HK-2 (cell line): Measurements from ENCODE around the gene CAV3.
A peak's percentile ranks its signal among the peaks of the same experiment; 100 is the strongest.
"Not testable (repeated sequence)": the region's sequence is repeated elsewhere in the genome, so short reads cannot be mapped to it uniquely, and the experiment has no call there.

Source experiments
- DNase-seq: peaks from one replicate; pipeline ENCODE4 v3.0.0-alpha.2; 2018; ENCODE audit not compliant: unreplicated experiment

The CAV3 gene

GRCh38 chr3:8733332-8734094, at the start of gene CAV3:
TSS of gene CAV3 (plus strand) at chr3:8733802. CDS start at chr3:8733877, 75 bp downstream.
- DNase-seq = no peak

- not testable (repeated sequence) for DNase-seq
Measured at GRCh38 chr3:8684992-8685391, 48.6 kb upstream of the CAV3 start.

- DNase-seq = not testable (repeated sequence)
Measured at GRCh38 chr3:8691295-8691694, 42.3 kb upstream of the CAV3 start.

- no peak for DNase-seq
Measured at GRCh38 chr3:8702560-8702959, 31.0 kb upstream of the CAV3 start.

GRCh38 chr3:8705575-8705974, 28.0 kb upstream of the CAV3 start:
- DNase-seq = no peak

- no peak for DNase-seq
Measured at GRCh38 chr3:8709287-8709686, 24.3 kb upstream of the CAV3 start.

GRCh38 chr3:8709801-8710507, 23.6 kb upstream of the CAV3 start:
- DNase-seq = no peak

GRCh38 chr3:8712045-8712907, 21.3 kb upstream of the CAV3 start:
- DNase-seq = no peak

GRCh38 chr3:8712908-8713255, 20.7 kb upstream of the CAV3 start:
- DNase-seq = no peak

GRCh38 chr3:8713901-8714759, 19.5 kb upstream of the CAV3 start:
- DNase-seq = peak; percentile 10

- not testable (repeated sequence) for DNase-seq
Measured at GRCh38 chr3:8715757-8716156, 17.8 kb upstream of the CAV3 start.

GRCh38 chr3:8722808-8723207, 10.8 kb upstream of the CAV3 start:
- DNase-seq = no peak

GRCh38 chr3:8723612-8724011, 10.0 kb upstream of the CAV3 start:
- DNase-seq = no peak

GRCh38 chr3:8724108-8724752, 9.4 kb upstream of the CAV3 start:
- DNase-seq = no peak

- no peak for DNase-seq
Measured at GRCh38 chr3:8727605-8728512, 5.7 kb upstream of the CAV3 start.

- no peak for DNase-seq
Measured at GRCh38 chr3:8729479-8729878, 4.1 kb upstream of the CAV3 start.

GRCh38 chr3:8730656-8731055, 2.9 kb upstream of the CAV3 start:
- DNase-seq = no peak

- no peak for DNase-seq
Measured at GRCh38 chr3:8732413-8732812, 1.2 kb upstream of the CAV3 start.

- DNase-seq = no peak
Measured at GRCh38 chr3:8734137-8734878, 706 bp downstream of the CAV3 start.
